GM06990 (cell line): Measurements from ENCODE around the gene SUCO.

Experiments
- DNase-seq: peaks from one replicate; pipeline ENCODE4 v3.0.0-alpha.2; 2011; ENCODE audit not compliant: insufficient read length; ENCODE audit errors: extremely low read depth
- H3K27me3 ChIP-seq: replicated peaks from 2 replicates; pipeline ENCODE4 v1.6.0; 2011; ENCODE audit warnings: low read length; ENCODE audit not compliant: control insufficient read depth, insufficient read depth
- H3K36me3 ChIP-seq: 2 replicates; pipeline ENCODE4 v1.5.1; 2011; ENCODE audit warnings: low read length; ENCODE audit not compliant: control insufficient read depth, insufficient read depth
- H3K4me3 ChIP-seq: replicated peaks from 2 replicates; pipeline ENCODE4 v1.5.1; 2011; ENCODE audit warnings: low read depth, mild to moderate bottlenecking, control low read depth, low read length
- CTCF ChIP-seq: IDR thresholded peaks from 2 replicates; pipeline ENCODE4 v1.5.1; 2011; ENCODE audit warnings: low read length, control low read depth, mild to moderate bottlenecking, inconsistent platforms; ENCODE audit not compliant: insufficient read depth, poor library complexity, severe bottlenecking

The SUCO gene

GRCh38 chr1:172517081-172517480 is 15.9 kb upstream of the SUCO start:
- Histone ChIP-seq H3K4me3 (no peak overlapping the region), H3K36me3 (no peaks in the 10 kb centered on the region), H3K27me3 (no peaks in the 10 kb centered on the region)
- no peak for TF ChIP-seq CTCF
- no peak for DNase-seq

DNA sequence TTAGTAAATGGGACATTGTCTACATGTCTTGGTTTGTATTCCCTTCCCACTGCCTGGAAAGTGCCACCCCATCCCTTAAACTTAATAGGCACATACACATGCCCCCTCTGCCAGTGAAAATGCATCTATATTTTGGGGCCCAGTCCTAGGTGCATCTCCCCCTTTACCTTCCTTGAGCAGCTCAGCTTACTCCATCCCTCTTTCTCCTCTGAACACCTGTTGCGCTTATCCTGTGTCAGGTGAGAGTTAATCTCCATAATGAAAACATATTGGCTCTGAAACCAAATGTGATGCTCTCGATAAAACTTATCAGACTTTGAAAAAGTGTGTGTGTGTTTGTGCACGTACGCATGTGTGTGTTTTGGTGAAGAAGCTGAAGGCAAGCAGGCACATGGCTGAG is 15.4 kb upstream of the SUCO start:
- Histone ChIP-seq H3K36me3 (no peaks in the 10 kb centered on the region), H3K4me3 (no peak overlapping the region), H3K27me3 (no peaks in the 10 kb centered on the region)
- DNase-seq, result no peak
- no peak for TF ChIP-seq CTCF

DNA sequence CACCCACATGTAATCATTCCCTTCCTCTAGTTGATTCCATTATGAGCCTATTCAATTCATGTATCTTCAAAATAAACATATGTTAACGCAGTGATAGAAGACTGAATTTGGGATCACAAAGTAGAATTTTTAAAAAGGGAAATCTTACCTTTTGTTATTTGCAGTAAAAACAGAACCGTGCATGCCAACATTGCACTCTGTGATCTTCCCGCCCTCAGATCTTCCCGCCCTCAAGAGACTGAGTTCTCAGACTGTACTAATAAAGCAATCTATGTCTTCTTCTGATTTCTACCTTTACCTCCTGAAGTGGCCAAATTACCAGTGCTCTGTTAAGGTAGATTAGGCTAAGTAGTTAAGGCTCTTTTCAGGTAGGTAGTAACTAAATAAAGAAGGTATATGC is 3.6 kb upstream of the SUCO start:
- H3K27me3 ChIP-seq, result no peaks in the 10 kb centered on the region
- DNase-seq, result no peak
- TF ChIP-seq CTCF, result no peak
- no peaks in the 10 kb centered on the region for H3K36me3 ChIP-seq
- no peak overlapping the region for H3K4me3 ChIP-seq

GRCh38 chr1:172530000-172530399 is 3.0 kb upstream of the SUCO start:
- Histone ChIP-seq H3K4me3 (no peak overlapping the region), H3K36me3 (no peaks in the 10 kb centered on the region), H3K27me3 (no peaks in the 10 kb centered on the region)
- DNase-seq, result no peak
- no peak for TF ChIP-seq CTCF

- Histone ChIP-seq H3K36me3 (no peaks in the 10 kb centered on the region), H3K4me3 (peak overlapping the region; percentile 95), H3K27me3 (no peaks in the 10 kb centered on the region)
- no peak for DNase-seq
- TF ChIP-seq CTCF, result no peak
Observed at GRCh38 chr1:172531412-172532182, 1.4 kb upstream of the SUCO start.
